ENCODE data around the gene COMMD10.

The COMMD10 gene

DNA sequence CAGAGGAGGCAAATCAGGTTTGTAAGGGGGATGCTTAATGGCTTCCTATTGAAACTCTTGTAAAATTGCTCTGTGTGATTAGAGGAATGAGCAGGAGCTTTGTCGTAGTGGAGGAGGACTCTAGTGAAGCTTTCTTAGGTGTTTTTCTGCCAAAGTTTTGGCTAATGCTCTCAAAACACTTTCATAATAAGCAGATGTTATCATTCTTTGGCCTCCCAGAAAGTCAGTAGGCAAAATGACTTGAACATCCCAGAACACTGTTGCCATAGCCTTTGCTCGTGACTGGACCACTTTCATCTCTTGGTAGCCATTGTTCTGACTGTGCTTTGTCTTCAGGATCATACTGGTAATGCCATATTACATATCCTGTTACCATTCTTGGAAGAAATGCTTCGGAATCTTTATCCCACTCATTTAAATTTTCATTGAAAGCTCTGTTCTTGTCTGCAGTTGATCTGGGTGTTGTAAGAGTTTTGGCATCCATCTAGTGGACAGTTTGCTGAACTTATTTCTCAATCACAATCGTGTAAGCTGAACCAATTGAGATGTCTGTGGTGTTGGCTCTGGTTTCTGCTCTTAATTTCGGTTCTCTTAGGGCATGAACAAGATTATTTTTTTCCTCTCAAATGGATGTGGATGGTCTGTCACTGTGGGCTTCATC is 187.6 kb downstream of the COMMD10 start:
- DNase-seq (ENCODE audit: low read depth), result no peak
- in situ Hi-C loops (cut with HindIII; ENCODE audit: low sequenced_read_pairs), result no loop called here
- no peak for TF ChIP-seq CTCF (IDR thresholded peaks at IDR 0.05; ENCODE audit: low read depth, low read length, missing control alignments)
- no peak overlapping the region for H3K4me3 ChIP-seq (ENCODE audit: low read depth, low read length)

DNA sequence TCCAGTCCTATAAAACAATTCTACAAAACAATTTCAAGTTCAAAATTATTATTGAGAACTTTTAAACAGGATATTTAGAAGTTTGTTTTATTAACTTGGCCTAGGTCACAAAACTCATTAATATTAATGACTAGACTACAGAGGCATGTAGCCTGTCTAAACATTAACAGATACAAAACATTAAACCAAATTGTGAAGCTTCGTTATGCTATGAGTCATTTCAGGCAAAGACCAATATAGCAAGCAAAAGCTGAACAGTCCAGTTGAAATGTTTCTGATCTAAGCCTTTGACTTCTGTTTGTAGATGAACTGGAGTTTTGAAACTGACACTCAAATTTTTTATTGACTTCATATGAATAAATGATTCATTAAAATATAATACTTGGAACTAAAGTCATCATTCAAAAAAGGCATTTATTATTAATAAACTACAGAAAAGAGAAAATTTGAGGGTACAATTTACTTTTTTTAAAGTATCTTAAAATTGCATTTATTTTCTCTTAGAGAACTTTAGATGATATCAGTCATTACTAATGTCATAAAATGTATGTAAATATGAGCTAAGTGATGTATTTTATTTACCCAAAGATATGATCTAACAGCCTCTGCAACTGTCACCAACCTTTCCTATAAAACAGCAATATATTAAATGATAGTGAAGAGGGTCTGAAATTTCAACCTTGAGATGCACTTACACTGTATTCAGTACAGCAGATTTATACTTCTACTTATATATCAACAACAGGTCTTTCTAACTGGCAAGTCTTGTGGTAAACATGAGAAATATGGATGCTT is 188.8 kb downstream of the COMMD10 start:
- no peak for TF ChIP-seq CTCF (IDR thresholded peaks at IDR 0.05; ENCODE audit: low read depth, low read length, missing control alignments)
- H3K4me3 ChIP-seq (ENCODE audit: low read depth, low read length), result no peak overlapping the region
- in situ Hi-C loops (cut with HindIII; ENCODE audit: low sequenced_read_pairs), result no loop called here
- DNase-seq (ENCODE audit: low read depth), result no peak

GRCh38 chr5:116274251-116274650 is 189.4 kb downstream of the COMMD10 start:
- no peak for TF ChIP-seq CTCF (IDR thresholded peaks at IDR 0.05; ENCODE audit: low read depth, low read length, missing control alignments)
- DNase-seq (ENCODE audit: low read depth), result no peak
- in situ Hi-C loops (cut with HindIII; ENCODE audit: low sequenced_read_pairs), result no loop called here

GRCh38 chr5:116275282-116275681 is 190.5 kb downstream of the COMMD10 start:
- no peak overlapping the region for H3K4me3 ChIP-seq (ENCODE audit: low read depth, low read length)
- no peak for TF ChIP-seq CTCF (IDR thresholded peaks at IDR 0.05; ENCODE audit: low read depth, low read length, missing control alignments)
- in situ Hi-C loops (cut with HindIII; ENCODE audit: low sequenced_read_pairs), result no loop called here

More at GRCh38 chr5:116274251-116274650, 189.4 kb downstream of the COMMD10 start:
- H3K4me3 ChIP-seq (ENCODE audit: low read depth, low read length), result no peak overlapping the region

GRCh38 chr5:116276952-116277351 is 192.1 kb downstream of the COMMD10 start:
- no peak overlapping the region for H3K4me3 ChIP-seq (ENCODE audit: low read depth, low read length)
- in situ Hi-C loops (cut with HindIII; ENCODE audit: low sequenced_read_pairs), result no loop called here
- no peak for DNase-seq (ENCODE audit: low read depth)
- no peak for TF ChIP-seq CTCF (IDR thresholded peaks at IDR 0.05; ENCODE audit: low read depth, low read length, missing control alignments)

More at GRCh38 chr5:116275282-116275681, 190.5 kb downstream of the COMMD10 start:
- DNase-seq (ENCODE audit: low read depth), result no peak

- TF ChIP-seq CTCF (IDR thresholded peaks at IDR 0.05; ENCODE audit: low read depth, low read length, missing control alignments), result no peak
Observed at GRCh38 chr5:116280149-116280803, 195.5 kb downstream of the COMMD10 start.

More at GRCh38 chr5:116280149-116280803, 195.5 kb downstream of the COMMD10 start:
- in situ Hi-C loops (cut with HindIII; ENCODE audit: low sequenced_read_pairs), result no loop called here
- no peak overlapping the region for H3K4me3 ChIP-seq (ENCODE audit: low read depth, low read length)
- no peak for DNase-seq (ENCODE audit: low read depth)
